ENCODE data around the gene DAB1.

DAB1 gene

DNA sequence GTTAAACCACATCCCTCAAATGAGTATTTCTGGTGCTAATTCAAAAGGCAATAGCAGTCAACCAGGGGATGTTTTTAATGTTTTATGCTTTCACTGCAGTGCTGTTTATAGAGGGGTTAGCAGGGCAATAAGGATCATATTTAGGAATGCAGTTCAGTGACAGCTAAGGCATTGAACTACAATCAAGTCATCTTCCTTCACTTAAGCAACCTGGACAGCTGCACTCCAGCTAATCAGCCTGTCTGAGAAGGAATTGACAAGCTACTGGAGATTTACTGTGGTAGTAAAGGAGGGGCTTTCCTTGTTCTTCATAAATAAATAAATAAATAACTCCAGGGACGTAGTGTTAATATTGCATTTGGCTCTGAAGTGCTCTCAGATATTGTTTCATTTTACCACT, 93.9 kb downstream of the DAB1 start:
- POLR2A ChIA-PET (ENCODE audit: low non-redundant PET), result no interaction called here
- CTCF ChIA-PET, result no interaction called here
- TF ChIP-seq, protein P1, sequence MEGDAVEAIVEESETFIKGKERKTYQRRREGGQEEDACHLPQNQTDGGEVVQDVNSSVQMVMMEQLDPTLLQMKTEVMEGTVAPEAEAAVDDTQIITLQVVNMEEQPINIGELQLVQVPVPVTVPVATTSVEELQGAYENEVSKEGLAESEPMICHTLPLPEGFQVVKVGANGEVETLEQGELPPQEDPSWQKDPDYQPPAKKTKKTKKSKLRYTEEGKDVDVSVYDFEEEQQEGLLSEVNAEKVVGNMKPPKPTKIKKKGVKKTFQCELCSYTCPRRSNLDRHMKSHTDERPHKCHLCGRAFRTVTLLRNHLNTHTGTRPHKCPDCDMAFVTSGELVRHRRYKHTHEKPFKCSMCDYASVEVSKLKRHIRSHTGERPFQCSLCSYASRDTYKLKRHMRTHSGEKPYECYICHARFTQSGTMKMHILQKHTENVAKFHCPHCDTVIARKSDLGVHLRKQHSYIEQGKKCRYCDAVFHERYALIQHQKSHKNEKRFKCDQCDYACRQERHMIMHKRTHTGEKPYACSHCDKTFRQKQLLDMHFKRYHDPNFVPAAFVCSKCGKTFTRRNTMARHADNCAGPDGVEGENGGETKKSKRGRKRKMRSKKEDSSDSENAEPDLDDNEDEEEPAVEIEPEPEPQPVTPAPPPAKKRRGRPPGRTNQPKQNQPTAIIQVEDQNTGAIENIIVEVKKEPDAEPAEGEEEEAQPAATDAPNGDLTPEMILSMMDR (conservative IDR thresholded peaks at IDR 0.05; ENCODE audit: low read depth), result no peak
- no peak for DNase-seq (ENCODE audit: low spot score)
- no peak overlapping the region for H3K27ac ChIP-seq

DNA sequence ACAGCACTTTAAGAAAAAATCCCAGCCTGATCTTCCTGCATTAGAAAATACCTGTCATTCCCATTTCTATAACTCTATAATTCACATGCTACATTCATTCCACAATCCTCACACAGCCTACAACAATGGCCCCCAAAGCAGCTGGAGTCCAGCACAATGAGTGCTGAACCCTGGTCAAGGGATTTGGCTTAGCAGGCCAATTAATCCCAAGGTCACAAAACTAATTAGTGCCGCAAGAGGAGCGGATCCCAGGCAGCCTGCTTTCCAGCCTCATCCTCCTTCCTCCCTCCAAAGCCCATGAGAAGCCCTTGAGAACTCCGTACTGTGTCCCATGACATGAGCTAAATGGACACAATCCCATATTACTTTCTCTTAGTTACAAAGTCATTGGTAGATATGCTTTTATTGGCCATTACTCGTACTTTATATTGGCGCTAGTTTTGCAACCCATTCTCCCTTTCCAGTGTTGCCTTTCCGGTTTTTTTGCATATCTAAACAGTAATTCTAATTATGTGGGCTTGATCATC, 94.8 kb downstream of the DAB1 start:
- CTCF ChIA-PET, result no interaction called here
- POLR2A ChIA-PET (ENCODE audit: low non-redundant PET), result no interaction called here
- TF ChIP-seq, protein P1 (conservative IDR thresholded peaks at IDR 0.05; ENCODE audit: low read depth), result no peak

DNA sequence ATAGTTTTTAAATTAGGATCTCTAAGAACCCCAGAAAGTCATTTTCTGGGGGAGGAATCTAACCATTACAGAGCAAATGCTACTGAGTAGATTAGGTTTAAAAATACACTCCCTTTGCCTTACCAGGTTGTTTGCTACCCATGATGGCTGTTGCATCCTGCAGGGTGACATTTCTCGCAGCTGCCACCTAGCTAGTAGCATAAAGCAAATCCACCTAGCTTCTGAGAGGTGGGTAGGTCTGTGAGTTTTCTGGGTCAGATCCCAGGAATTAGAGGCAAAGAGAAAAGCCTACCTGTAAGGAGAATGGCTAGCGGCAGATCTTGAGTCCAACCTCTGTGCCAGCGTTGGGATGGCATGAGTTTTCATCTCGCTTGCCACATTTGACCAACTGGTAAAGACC, 95.9 kb downstream of the DAB1 start:
- DNase-seq (ENCODE audit: low spot score), result no peak
- POLR2A ChIA-PET (ENCODE audit: low non-redundant PET), result no interaction called here

More for the DNA sequence above, 94.8 kb downstream of the DAB1 start:
- no peak overlapping the region for H3K27ac ChIP-seq
- DNase-seq (ENCODE audit: low spot score), result no peak

DNA sequence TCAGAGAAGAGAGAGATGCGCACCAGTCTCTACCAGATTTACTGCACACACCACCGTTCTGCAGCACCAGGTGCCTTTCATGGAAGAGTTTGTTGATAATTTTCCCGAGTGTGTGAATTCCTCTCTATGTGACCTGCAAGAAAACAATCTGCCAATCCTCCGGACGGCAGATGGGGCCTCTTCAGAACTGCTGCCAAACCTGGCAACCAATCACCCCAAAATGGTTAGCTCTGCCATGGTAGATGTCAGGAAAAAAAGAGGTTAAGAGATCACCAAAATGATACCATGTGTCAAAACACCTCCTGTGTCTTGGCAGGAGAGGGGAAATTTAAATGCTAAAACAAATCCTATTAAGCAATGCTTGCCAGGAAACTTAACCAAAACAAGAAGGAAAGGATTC, 96.5 kb downstream of the DAB1 start:
- H3K27ac ChIP-seq, result no peak overlapping the region
- ChIA-PET CTCF (no interaction called here), POLR2A (ENCODE audit: low non-redundant PET) (no interaction called here)
- DNase-seq (ENCODE audit: low spot score), result no peak
- TF ChIP-seq, protein P1 (conservative IDR thresholded peaks at IDR 0.05; ENCODE audit: low read depth), result no peak

More for the DNA sequence above, 95.9 kb downstream of the DAB1 start:
- TF ChIP-seq, protein P1 (conservative IDR thresholded peaks at IDR 0.05; ENCODE audit: low read depth), result no peak
- CTCF ChIA-PET, result no interaction called here
- no peak overlapping the region for H3K27ac ChIP-seq

DNA sequence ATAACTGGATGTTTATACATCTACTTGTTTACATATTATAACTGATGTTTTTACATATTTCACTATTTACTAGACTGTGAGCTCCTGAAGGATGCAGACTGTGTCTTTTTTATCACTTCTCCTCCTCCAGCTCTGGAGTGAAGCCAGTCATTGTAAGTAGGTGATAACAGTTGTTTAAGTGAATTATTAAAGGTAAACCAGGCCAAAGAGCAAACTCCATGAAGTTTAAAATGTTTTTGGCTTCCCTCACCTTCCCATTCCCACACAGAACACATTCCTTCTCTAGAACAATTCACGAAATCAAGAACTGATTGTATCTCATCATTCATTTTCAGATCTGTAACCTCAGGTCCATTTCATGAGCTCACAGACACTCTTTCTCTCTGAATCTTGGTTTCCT, 98.3 kb downstream of the DAB1 start:
- no peak for DNase-seq (ENCODE audit: low spot score)
- H3K27ac ChIP-seq, result no peak overlapping the region
- TF ChIP-seq, protein P1 (conservative IDR thresholded peaks at IDR 0.05; ENCODE audit: low read depth), result no peak
- ChIA-PET POLR2A (ENCODE audit: low non-redundant PET) (no interaction called here), CTCF (interaction anchor here (0.6 to 1.1 kb wide), 2 partner anchors 21 to 441 kb away, joined by 3 to 8 read pairs; no protein-coding TSS in a partner anchor)

DNA sequence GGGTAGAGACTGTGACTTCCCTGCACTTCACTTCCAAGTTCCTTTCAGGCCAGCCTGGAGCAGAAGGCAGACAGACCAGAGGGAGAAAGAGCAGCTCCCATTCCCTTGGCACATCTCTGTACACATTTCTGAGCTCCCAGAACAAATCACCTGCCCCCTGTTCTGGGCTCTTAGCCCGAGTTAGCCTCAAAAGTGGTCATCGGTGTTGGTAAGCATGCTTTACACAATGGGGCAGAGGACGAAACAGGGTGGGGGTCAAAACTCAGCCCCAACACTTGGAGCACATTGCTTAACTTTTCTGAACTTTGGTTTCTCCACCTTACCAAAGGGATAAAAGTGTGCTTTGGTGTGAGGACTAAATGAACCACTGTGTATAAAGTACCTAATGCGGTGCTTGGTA, 98.7 kb downstream of the DAB1 start:
- POLR2A ChIA-PET (ENCODE audit: low non-redundant PET), result no interaction called here
- CTCF ChIA-PET, result interaction anchor here (0.6 to 1.1 kb wide), 2 partner anchors 22 to 441 kb away, joined by 3 to 8 read pairs; no protein-coding TSS in a partner anchor
- TF ChIP-seq, protein P1 (conservative IDR thresholded peaks at IDR 0.05; ENCODE audit: low read depth), result no peak
- no peak for DNase-seq (ENCODE audit: low spot score)
- no peak overlapping the region for H3K27ac ChIP-seq
